Keratinocyte (primary cell): ENCODE results near the gene ADGRB3.

Experiments
- EZH2 ChIP-seq: IDR thresholded peaks from one replicate; pipeline ENCODE4 v1.6.1; 2012; ENCODE audit warnings: inconsistent platforms, mild to moderate bottlenecking, low read length, moderate library complexity
- TF ChIP-seq, protein P1 (sequence below), 3 experiments: IDR thresholded peaks in 1 of 3; conservative IDR thresholded peaks in 1 of 3; optimal IDR thresholded peaks in 1 of 3; 2 replicates in 2 of 3; 3 replicates in 1 of 3; pipeline versions ENCODE3 to v1.5.1; 2011; ENCODE audit warnings: low read length in 3 of 3, mild to moderate bottlenecking in 3 of 3, moderate library complexity in 2 of 3, control low read depth in 1 of 3, inconsistent platforms in 1 of 3; ENCODE audit not compliant: insufficient read depth in 2 of 3; ENCODE audit errors: extremely low read depth in 1 of 3

DNA sequence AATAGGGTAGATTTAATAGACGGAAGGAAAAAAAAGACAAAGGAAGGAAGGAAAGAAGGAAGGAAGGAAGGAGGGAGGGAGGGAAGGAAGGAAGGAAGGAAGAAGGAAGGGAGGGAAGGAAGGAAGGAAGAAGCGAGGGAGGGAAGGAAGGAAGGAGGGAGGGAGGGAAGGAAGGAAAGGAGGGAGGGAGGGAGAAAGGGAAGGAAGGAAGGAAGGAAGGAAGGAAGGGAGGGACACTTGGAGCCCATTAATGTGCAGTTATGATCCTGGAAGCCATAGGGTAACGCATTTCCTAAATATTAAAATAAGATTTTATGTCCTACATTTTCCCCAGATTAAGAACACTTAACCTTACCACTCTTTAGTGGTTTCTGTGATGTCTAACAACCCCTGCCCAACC is 465.7 kb downstream of the ADGRB3 start:
- TF ChIP-seq, protein P1, sequence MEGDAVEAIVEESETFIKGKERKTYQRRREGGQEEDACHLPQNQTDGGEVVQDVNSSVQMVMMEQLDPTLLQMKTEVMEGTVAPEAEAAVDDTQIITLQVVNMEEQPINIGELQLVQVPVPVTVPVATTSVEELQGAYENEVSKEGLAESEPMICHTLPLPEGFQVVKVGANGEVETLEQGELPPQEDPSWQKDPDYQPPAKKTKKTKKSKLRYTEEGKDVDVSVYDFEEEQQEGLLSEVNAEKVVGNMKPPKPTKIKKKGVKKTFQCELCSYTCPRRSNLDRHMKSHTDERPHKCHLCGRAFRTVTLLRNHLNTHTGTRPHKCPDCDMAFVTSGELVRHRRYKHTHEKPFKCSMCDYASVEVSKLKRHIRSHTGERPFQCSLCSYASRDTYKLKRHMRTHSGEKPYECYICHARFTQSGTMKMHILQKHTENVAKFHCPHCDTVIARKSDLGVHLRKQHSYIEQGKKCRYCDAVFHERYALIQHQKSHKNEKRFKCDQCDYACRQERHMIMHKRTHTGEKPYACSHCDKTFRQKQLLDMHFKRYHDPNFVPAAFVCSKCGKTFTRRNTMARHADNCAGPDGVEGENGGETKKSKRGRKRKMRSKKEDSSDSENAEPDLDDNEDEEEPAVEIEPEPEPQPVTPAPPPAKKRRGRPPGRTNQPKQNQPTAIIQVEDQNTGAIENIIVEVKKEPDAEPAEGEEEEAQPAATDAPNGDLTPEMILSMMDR (optimal IDR thresholded peaks at IDR 0.05 in 1 of 3, IDR thresholded peaks at IDR 0.05 in 1 of 3, conservative IDR thresholded peaks at IDR 0.05 in 1 of 3; ENCODE audit: extremely low read depth in 1 of 3, insufficient read depth in 2 of 3, low read length in 3 of 3) = no peak
- TF ChIP-seq EZH2 = no peak
